PC-9 (cell line): ENCODE data around the gene SCP2. TPM values are rescaled to one million over a fixed set of nuclear protein-coding genes. Genes with fewer than 3 reads are reported as not detected.

Experiments used
- BruUV-seq: library from RNA; stranded (reverse); fragments of 400-500 nt; replicated peaks from 2 replicates; lab custom pipeline; 2021; lab: Mats Ljungman, UMichigan
- CTCF ChIA-PET: fragments of 300-600 bp; sonication (Branson Sonifier 250); formaldehyde crosslinking; loops from one replicate; lab custom pipeline; 2022; ENCODE audit warnings: antibody characterized with exemption; lab: Charles Lee
- POLR2A ChIA-PET: fragments of 300-600 bp; sonication (Branson Sonifier 250); formaldehyde crosslinking; loops from one replicate; lab custom pipeline; 2022; ENCODE audit warnings: antibody characterized with exemption; ENCODE audit not compliant: unreplicated experiment; lab: Charles Lee
- DNase-seq, 2 experiments: peaks; one replicate each; pipeline versions ENCODE4 v3.0.0 to v3.0.0-alpha.2; 2015 to 2022; ENCODE audit warnings: mixed read lengths in 1 of 2
- H2AFZ ChIP-seq: fragments of 200-600 bp; sonication (generic); 2 replicates; pipeline ENCODE4 v1.8.1; 2017; ENCODE audit warnings: antibody characterized with exemption
- H3F3A ChIP-seq: fragments of 200-600 bp; sonication (generic); 2 replicates; pipeline ENCODE4 v1.8.1; 2017; ENCODE audit warnings: antibody characterized with exemption, mild to moderate bottlenecking, low read depth; ENCODE audit not compliant: insufficient read depth
- H3K27ac ChIP-seq: fragments of 200-600 bp; sonication (generic); 2 replicates; pipeline ENCODE4 v1.6.1; 2016; ENCODE audit warnings: mixed run types
- H3K27me3 ChIP-seq: fragments of 200-600 bp; sonication (generic); 2 replicates; pipeline ENCODE4 v1.6.1; 2016; ENCODE audit warnings: low read depth, mixed run types; ENCODE audit not compliant: insufficient read depth
- H3K36me3 ChIP-seq: fragments of 200-600 bp; sonication (generic); 2 replicates; pipeline ENCODE4 v1.6.1; 2016; ENCODE audit warnings: low read depth, mixed run types
- H3K4me1 ChIP-seq: fragments of 200-600 bp; sonication (generic); replicated peaks from 2 replicates; pipeline ENCODE4 v1.6.1; 2016; ENCODE audit warnings: mixed run types; ENCODE audit not compliant: insufficient read depth
- H3K4me2 ChIP-seq: fragments of 200-600 bp; sonication (generic); 2 replicates; pipeline ENCODE4 v1.6.1; 2017; ENCODE audit warnings: mixed run types
- H3K4me3 ChIP-seq: fragments of 200-600 bp; sonication (generic); 2 replicates; pipeline ENCODE4 v1.6.1; 2016; ENCODE audit warnings: mixed run types
- H3K79me2 ChIP-seq: fragments of 200-600 bp; sonication (generic); 2 replicates; pipeline ENCODE4 v1.6.1; 2017; ENCODE audit warnings: low read depth, mixed run types
- H3K9me2 ChIP-seq: fragments of 200-600 bp; sonication (generic); 2 replicates; pipeline ENCODE4 v1.8.1; 2017; ENCODE audit warnings: mild to moderate bottlenecking; ENCODE audit not compliant: insufficient read depth
- H3K9me3 ChIP-seq: fragments of 200-600 bp; sonication (generic); 2 replicates; pipeline ENCODE4 v1.8.1; 2016; ENCODE audit warnings: low read depth; ENCODE audit not compliant: insufficient read depth
- H4K20me1 ChIP-seq: fragments of 200-600 bp; sonication (generic); 2 replicates; pipeline ENCODE4 v1.8.1; 2017; ENCODE audit not compliant: insufficient read depth
- EZH2 ChIP-seq: fragments of 200-600 bp; sonication (generic); IDR thresholded peaks from 2 replicates; pipeline ENCODE4 v1.8.0; 2017; ENCODE audit warnings: antibody characterized with exemption, low read depth
- intact Hi-C: fragments of 100-400 bp; cut with micrococcal nuclease; formaldehyde crosslinking; loops from one replicate; pipeline ENCODE4 v1.10.0; 2022; ENCODE audit not compliant: unreplicated experiment
- total RNA-seq: library from RNA; stranded (reverse); gene quantifications from 2 replicates; pipeline ENCODE4 v1.2.3, GENCODE V29; 2021
- TF ChIP-seq, protein P1 (sequence below): fragments of 200-600 bp; sonication (generic); conservative IDR thresholded peaks from 2 replicates; pipeline ENCODE4 v1.6.1; 2017; ENCODE audit warnings: mixed run types, antibody characterized with exemption, mild to moderate bottlenecking, moderate library complexity

Gene SCP2
- total RNA-seq, 1 experiment from 2014 or later: 87.8 TPM

- H3K9me2 ChIP-seq: no peaks in the 10 kb centered on the region; the same call in 1 of the 2 replicates
- H2AFZ ChIP-seq: no peak overlapping the region
- H3K4me1 ChIP-seq: peaks cover 37% of the 10 kb centered on the region
- H3K27me3 ChIP-seq: no peaks in the 10 kb centered on the region
- no peak for TF ChIP-seq EZH2
- TF ChIP-seq, protein P1, sequence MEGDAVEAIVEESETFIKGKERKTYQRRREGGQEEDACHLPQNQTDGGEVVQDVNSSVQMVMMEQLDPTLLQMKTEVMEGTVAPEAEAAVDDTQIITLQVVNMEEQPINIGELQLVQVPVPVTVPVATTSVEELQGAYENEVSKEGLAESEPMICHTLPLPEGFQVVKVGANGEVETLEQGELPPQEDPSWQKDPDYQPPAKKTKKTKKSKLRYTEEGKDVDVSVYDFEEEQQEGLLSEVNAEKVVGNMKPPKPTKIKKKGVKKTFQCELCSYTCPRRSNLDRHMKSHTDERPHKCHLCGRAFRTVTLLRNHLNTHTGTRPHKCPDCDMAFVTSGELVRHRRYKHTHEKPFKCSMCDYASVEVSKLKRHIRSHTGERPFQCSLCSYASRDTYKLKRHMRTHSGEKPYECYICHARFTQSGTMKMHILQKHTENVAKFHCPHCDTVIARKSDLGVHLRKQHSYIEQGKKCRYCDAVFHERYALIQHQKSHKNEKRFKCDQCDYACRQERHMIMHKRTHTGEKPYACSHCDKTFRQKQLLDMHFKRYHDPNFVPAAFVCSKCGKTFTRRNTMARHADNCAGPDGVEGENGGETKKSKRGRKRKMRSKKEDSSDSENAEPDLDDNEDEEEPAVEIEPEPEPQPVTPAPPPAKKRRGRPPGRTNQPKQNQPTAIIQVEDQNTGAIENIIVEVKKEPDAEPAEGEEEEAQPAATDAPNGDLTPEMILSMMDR: no peak
- peaks cover 33% of the 10 kb centered on the region for H3F3A ChIP-seq
- CTCF ChIA-PET: no interaction called here
- H4K20me1 ChIP-seq: no peaks in the 10 kb centered on the region
- H3K9me3 ChIP-seq: no peaks in the 10 kb centered on the region
- no peaks in the 10 kb centered on the region for H3K79me2 ChIP-seq
- H3K4me3 ChIP-seq: no peak overlapping the region
- no peak overlapping the region for H3K4me2 ChIP-seq
- intact Hi-C loops: no loop called here
- no peak for DNase-seq
- POLR2A ChIA-PET: no interaction called here
- H3K27ac ChIP-seq: no peak overlapping the region
- BruUV-seq: no TSS peak
- peaks cover 6% of the 10 kb centered on the region; the same call in 1 of the 2 replicates for H3K36me3 ChIP-seq
Measured at GRCh38 chr1:53051676-53052075, 124.6 kb downstream of the SCP2 start.

DNA sequence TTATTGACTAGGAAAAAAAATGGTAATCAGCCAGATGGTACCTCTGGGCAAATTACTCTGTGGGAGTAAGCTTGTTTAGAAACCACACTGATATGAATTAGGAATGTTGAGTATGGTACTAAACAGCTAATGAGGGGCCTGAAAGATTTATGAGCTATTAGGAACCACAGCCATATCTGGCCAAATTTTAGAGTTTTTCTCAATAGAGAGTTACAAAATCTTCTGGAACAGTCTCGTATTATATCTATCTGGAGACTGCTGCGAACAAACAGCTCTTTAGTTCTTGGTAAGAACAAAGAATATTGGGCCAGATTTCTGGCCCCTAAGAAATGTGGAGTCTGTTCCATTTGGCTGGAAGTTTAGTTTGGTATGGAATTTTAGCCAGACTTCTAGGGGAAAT, 130.1 kb downstream of the SCP2 start:
- Histone ChIP-seq H3K4me2 (no peak overlapping the region), H3K27ac (no peak overlapping the region), H3K4me3 (no peak overlapping the region), H2AFZ (no peak overlapping the region), H3F3A (no peaks in the 10 kb centered on the region), H3K4me1 (no peaks in the 10 kb centered on the region), H3K36me3 (no peaks in the 10 kb centered on the region), H3K27me3 (no peaks in the 10 kb centered on the region), H4K20me1 (no peaks in the 10 kb centered on the region), H3K79me2 (no peaks in the 10 kb centered on the region), H3K9me2 (no peaks in the 10 kb centered on the region; the same call in 1 of the 2 replicates), H3K9me3 (no peaks in the 10 kb centered on the region)
- POLR2A ChIA-PET: interaction anchor here (0.7 kb wide), 1 partner anchor 9 kb away, joined by 3 read pairs; no protein-coding TSS in a partner anchor
- CTCF ChIA-PET: no interaction called here
- no peak for TF ChIP-seq EZH2
- TF ChIP-seq, protein P1: no peak
- BruUV-seq: no TSS peak
- no peak for DNase-seq
- intact Hi-C loops: no loop called here

- POLR2A ChIA-PET: no interaction called here
- Histone ChIP-seq H3K9me2 (no peaks in the 10 kb centered on the region; the same call in 1 of the 2 replicates), H2AFZ (no peak overlapping the region), H3K4me1 (no peaks in the 10 kb centered on the region), H3K36me3 (no peaks in the 10 kb centered on the region), H4K20me1 (no peaks in the 10 kb centered on the region), H3K79me2 (no peaks in the 10 kb centered on the region), H3K9me3 (no peaks in the 10 kb centered on the region), H3K4me3 (no peak overlapping the region), H3K27me3 (no peaks in the 10 kb centered on the region), H3F3A (no peaks in the 10 kb centered on the region), H3K27ac (no peak overlapping the region), H3K4me2 (no peak overlapping the region)
- CTCF ChIA-PET: no interaction called here
- no TSS peak for BruUV-seq
- TF ChIP-seq, protein P1: no peak
- no peak for TF ChIP-seq EZH2
- intact Hi-C loops: no loop called here
- DNase-seq: no peak
Measured at GRCh38 chr1:53060579-53060978, 133.5 kb downstream of the SCP2 start.
